HPDE6-E6E7 (cell line): Measurements from ENCODE around the gene DNAJC18.
A peak's percentile ranks its signal among the peaks of the same experiment; 100 is the strongest.
"Not testable (repeated sequence)": the region's sequence is repeated elsewhere in the genome, so short reads cannot be mapped to it uniquely, and the experiment has no call there.

Experiments used
- DNase-seq: peaks from one replicate; pipeline ENCODE4 v3.0.0; 2011; ENCODE audit warnings: missing footprints; ENCODE audit errors: extremely low spot score

Gene DNAJC18

GRCh38 chr5:139439013-139439903, at the start of gene DNAJC18:
TSS of gene DNAJC18 (minus strand) at chr5:139439525. CDS start at chr5:139439445, 80 bp downstream.
- DNase-seq = peak; percentile 85

DNA sequence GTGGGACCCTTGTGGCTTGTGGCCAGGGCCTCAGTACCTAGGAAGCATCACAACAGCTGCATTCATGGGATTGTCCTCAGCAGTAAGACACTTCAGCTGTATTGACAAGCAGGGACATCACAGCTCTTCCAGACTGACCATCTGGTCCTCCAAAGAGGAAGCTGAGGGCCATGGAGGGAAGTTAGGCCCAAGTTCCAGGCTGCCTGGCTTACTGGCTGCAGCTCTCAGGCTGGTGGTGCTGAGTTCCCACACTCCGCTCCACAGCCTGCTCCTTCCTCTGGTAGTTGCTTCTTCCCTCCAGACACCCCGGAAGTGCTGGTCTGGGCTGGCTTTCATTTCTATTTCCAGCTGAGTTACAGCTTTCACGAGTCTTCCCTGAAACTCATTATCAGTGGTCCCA, 48.9 kb upstream of the DNAJC18 start:
- no peak for DNase-seq

- DNase-seq = no peak
These were observed 46.9 kb upstream of the DNAJC18 start for GRCh38 chr5:139486201-139486600.

DNA sequence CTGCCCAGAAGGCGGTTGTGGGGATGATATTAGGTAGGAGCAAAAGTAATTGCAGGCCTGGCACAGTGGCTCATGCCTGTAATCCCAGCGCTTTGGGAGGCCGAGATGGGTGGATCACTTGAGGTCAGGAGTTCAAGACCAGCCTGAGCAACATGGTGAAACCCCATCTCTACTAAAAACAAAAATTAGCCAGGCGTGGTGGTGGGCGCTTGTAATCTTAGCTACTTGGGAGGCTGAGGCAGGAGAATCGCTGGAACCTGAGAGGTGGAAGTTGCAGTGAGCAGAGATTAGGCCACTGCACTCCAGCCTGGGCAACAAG, 43.5 kb upstream of the DNAJC18 start:
- not testable (repeated sequence) for DNase-seq

DNA sequence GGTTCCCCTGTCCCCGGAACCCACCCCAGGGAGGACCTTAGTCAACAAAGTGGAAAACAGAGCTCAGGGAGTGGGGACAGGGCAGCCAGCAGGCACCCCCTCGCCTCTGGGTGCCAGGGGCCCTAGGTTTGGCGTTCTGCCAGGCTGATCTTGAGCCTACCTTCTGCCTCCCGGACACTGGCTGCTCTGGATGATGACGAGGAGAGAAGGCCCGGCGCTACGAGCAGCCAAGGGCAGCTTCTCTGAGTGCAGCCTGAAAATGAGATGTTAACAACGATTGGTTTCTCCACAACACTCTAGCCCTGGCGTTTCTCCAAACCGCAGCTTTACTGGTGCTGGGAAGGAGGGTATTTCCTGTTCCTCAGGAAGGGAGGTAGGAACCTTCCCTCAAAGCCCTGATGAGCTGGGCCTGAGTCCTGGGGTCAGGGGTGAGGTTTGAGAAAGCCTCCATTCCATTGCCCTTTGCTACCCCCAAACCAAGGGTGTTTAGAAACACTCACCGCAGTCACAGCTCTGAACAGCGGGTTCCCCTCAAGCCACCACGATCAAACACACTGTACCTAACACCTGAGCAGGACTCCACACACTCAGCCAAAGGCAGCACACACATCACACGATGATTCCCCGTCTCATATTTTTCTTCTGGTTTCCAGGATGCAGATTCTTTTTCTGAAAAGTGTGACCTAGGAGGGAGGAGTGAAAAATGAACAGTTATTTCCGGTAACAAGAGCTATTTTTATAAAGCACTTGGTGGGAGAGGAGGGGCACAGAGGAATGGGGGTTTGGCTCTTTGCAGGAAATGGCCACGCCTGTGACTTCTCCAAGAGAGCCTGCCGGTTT, 42.9 kb upstream of the DNAJC18 start, which contains the start of gene STING1:
Gene STING1 (minus strand): TSS at position 709 of the 840 bp plus-strand sequence. CDS start 1,054 bp downstream, outside the sequence.
- DNase-seq = peak; percentile 91

GRCh38 chr5:139481580-139482049, 42.3 kb upstream of the DNAJC18 start:
- DNase-seq = no peak

DNA sequence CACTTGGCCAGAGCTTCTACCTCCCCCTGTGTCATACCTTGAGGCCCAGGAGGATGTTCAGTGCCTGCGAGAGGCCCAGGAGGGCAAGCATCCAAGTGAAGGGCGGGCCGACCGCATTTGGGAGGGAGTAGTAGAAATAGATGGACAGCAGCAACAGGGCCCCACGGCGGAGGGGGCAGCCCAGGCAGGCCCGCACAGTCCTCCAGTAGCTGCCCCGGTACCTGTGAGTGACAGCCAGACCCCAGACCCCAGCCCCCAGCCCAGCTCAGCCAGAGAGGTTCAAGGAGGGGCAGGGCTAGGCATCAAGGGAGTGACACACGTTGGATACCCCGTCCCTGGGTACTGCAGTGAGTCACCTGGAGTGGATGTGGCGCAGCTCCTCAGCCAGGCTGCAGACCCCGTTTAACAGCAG, 41.8 kb upstream of the DNAJC18 start:
- DNase-seq = no peak

GRCh38 chr5:139479729-139480128, 40.4 kb upstream of the DNAJC18 start:
- not testable (repeated sequence) for DNase-seq

DNA sequence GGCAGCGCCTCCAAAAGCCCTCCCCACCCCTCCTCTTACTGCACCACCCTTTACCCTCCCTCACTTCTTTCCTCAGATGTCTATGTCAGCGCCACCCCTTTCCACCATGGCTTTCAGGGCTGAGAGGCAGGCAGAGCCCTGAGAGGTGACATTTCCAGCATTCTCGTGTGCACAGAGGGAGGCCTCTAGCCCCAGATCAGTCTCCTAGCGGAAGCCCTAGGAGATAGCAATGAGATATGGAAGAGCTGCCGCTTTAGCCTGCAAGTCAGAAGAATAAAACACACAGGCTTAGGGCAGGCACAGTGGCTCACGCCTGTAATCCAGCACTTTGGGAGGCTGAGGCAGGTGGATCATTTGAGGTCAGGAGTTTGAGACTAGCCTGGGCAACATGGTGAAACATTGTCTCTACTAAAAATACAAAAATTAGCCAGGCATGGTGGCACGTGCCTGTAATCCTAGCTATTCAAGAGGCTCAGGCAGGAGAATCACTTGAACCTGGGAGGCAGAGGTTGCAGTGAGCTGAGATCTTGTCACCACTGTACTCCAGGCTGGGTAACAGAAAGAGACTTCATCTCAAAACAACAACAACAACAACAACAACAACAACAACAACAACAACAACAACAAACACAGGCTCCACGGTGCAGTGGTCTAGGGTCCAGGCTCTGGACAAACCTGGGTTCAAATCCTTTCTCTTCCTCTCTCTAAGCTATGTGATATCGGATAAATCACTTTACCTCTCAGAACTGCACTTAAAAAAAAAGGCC, 39.5 kb upstream of the DNAJC18 start:
- not testable (repeated sequence) for DNase-seq

- no peak for DNase-seq
These were observed 36.7 kb upstream of the DNAJC18 start for GRCh38 chr5:139475865-139476617.

DNA sequence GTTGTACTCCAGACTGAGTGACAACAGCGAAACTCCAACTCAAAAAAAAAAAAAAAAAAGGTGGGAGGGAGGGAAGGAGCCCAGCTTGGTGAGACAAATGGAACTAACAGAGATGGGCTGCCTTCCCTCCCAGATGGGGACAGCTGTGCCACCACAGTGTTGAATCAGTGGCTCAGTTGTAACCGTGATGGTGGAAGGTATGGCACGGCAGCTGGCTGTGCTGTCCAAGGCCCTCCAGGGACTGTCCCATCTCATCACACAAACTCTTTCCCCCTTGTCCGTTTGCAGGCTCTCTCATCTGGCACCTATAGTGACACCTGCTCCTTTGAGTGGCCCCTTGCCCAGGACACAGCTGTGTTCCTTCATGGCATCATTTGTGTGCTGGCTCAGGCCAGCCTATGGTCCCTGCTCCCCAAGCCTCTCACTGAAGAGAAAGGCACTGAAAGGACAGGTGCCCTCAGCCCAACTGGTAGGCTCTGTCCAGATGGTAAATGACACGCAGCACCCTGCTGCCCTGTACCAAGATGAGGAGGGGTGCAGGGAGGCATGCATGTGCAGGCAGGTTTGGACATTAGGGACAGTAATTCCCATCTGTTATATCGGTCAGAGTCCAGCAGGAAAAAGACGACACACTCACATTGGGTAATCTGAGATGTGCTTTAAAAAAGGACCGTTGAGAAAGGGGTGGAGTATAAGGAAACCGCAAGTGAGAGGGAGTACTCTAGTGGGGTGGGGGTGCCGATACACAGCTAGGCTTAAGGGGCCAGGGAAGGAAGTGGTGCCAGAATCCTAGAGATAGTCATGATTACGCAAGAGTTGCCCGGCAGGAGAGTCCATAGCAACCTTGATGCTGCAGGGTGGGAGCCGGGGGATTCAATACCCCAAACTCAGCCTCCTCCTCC, 35.8 kb upstream of the DNAJC18 start:
- no peak for DNase-seq

- no peak for DNase-seq
These were observed 34.2 kb upstream of the DNAJC18 start for GRCh38 chr5:139473565-139473964.

DNA sequence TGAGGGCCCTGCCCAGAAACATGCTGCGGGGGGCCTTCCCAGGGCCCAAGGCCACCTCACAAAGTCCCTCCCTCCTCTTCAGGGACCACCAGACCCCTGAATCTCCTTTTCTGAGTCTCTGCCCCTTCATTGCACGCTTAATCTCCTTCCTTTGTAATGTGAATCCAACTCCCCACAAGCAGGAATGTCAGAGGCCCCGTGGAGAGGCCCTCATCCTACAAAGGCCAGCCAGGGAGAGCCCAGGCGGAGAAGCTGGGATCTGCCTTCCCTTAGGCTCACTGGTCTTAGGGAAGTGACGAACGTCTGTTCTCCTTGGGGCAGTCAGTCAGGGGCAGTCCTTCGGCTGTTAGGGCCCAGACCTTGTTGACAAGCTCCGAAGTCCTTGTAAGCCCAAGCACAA, 33.8 kb upstream of the DNAJC18 start:
- no peak for DNase-seq

DNA sequence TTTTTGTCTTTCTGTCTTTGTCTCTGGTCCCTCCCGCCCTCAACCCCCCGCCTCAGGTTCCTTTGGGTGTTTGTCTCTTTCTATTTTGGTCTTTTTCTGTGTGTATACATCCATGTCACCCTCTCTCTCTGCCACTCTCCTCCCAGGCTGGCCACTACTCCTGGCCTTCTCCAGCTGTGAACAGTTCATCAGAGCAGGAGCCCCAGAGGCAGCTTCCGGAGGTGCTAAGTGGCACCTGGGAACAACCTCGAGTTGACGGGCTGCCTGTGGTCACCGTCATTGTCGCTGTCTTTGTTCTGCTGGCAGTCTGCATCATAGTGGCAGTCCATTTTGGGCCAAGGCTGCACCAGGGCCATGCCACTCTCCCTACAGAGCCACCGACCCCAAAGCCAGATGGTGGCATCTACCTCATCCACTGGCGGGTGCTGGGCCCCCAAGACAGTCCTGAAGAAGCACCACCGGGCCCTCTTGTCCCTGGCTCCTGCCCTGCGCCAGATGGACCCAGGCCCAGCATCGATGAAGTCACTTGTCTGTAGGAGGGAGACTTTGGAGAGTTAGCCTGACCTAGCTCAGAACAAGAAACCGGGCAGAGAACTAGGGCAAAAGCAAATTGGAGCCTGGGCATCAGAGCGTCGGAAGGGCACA, 33.2 kb upstream of the DNAJC18 start:
- no peak for DNase-seq

DNA sequence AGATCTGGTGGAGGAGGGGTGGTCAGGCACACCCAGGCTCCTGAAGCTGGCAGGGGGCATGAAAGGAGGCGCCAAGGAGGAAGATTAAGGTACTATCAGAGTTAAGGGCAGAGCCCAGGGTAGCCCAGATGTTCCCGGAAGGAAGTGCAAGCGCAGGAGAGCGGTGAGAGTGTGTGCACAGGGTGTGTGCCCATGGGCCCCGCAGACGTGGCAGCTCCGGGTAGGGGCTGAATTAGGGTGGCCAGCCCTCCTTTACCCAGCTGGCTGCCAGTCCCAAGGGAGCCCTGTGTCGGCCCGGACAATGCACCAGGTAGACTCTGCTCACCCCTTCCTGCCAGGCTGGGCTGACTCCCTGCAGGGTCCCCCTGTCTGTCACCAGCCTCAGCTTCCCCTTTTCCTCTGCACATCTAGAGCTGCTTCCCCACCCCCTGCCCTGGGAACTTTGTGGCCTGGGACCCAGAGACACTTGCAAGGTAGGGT, 31.5 kb upstream of the DNAJC18 start, which contains the start of gene SMIM33:
Gene SMIM33 (plus strand): TSS at position 184 of the 480 bp plus-strand sequence. CDS start 118 bp downstream, at position 302.
- DNase-seq = no peak

DNA sequence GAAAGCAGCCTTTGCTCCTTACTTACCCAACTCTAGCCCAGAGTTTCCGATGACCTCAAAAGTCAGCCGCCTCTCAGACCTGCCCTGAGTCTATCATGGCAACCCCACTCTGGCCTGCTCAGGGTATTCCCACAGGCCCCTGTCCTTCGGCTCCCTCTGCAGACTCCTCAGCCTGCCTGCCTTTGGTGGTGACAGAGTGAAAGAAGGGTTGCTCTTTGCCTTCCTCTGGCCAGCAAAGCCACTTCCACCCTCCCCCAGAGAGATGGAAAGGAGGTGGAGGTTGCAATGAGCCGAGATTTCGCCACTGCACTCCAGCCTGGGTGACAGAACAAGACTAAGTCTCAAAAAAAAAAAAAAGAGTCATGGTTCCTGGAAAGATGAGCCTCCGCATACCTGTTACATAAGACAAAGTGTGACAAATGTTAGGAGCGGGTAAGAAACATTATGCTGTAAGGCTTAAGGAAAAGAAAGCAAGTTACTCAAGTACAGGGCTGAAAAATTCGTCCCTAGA, 29.2 kb upstream of the DNAJC18 start:
- no peak for DNase-seq

DNA sequence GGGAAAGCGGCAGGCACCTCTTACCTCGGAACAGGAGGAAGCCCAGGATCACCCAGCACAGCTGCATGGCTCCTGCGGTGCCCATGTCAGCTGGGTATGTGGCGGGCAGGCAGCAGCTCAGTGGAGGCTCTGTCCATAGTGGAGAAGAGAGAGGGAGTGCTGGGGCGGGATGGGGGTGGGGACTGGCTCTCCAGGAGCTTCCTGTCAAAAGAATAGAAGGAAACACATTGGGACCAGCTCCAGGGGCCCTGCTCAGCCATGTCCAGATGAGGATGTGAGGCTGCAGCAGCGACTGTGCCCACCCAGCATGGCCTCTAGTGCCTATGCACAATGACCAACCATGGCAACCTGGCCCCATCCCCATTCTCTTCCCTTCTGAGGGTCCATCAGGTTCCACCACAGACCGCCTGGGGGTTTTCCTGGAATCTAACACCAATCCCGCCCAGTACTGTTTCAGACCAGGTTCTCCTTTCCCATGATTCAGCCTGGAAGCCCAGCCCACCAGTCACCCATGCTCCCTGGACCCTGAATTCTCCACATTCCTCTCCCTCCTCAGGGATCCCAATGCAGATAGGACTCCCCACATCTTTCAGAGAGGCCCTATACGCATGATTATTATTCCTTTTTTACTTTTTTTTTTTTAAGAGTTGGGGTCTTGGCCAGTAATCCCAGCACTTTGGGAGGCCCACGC, 23.4 kb upstream of the DNAJC18 start, which contains the start of gene ECSCR:
Gene ECSCR (minus strand): TSS at position 158 of the 691 bp plus-strand sequence. CDS start 73 bp downstream, at position 85.
- no peak for DNase-seq

DNA sequence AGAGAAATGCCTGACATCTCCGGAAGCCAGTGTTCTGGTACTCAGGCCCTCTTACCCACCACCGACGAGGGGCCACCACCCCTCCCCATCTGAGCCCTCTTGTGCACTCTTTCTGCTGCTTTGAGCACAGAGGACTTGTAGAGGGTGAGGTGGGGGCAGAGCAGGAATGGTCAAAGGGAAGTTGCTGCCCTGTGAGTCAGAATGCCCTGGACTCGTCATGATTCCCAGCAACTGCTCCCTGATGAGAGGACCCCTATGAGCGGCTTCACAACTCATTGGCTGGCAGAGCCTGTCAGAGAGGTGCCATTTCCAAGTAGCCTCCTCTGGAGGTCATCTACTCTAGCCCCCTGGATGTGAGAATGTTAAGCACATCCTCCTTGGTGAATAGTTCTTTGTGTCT, 22.4 kb upstream of the DNAJC18 start:
- no peak for DNase-seq
